K562 (cell line): ENCODE measurements around the gene MYO3B. TPM values are rescaled to one million over a fixed set of nuclear protein-coding genes. Genes with fewer than 3 reads are reported as not detected.

Source experiments
- ATAC-seq: fragments of 200-7000 bp; cut with Tn5 transposase; 3 replicates; pipeline ENCODE4 v1.9.1; 2020; ENCODE audit warnings: moderate library complexity
- BruUV-seq: library from RNA; stranded (reverse); fragments of 400-500 nt; replicated peaks from 2 replicates; lab custom pipeline; 2021; lab: Mats Ljungman, UMichigan
- CTCF ChIA-PET: fragments of 300-600 bp; formaldehyde crosslinking; extraction: SDS; loops from one replicate; lab custom pipeline; 2021; ENCODE audit warnings: low intra/inter-chr PET ratio; lab: Yijun Ruan, JAX
- POLR2A ChIA-PET: fragments of 300-600, 350-650 bp; sonication (Branson Sonifier 250); formaldehyde crosslinking; extraction: SDS; loops from one replicate; lab custom pipeline; 2021; ENCODE audit warnings: antibody characterized with exemption, inconsistent platforms; lab: Yijun Ruan, JAX
- DNase-seq, 4 experiments: peaks; one replicate each; pipeline versions ENCODE4 v3.0.0 to v3.0.0-alpha.2; 2011 to 2018; ENCODE audit warnings: low spot score in 3 of 4, mixed read lengths in 3 of 4; ENCODE audit errors: extremely low read depth in 1 of 4
- FAIRE-seq: peaks from 2 replicates; lab custom pipeline; 2011; peaks lifted over from hg19 to GRCh38; lab: Jason Lieb, UNC
- H2AFZ ChIP-seq: 2 replicates; pipeline ENCODE4 v1.6.0; 2011; ENCODE audit warnings: low read depth, low read length, control low read depth, inconsistent platforms
- H3K27ac ChIP-seq: fragments of 200-600 bp; 3 replicates; pipeline ENCODE4 v1.8.0; 2011; ENCODE audit warnings: low read depth, mild to moderate bottlenecking, control low read depth, inconsistent platforms, low read length, moderate library complexity, mixed read lengths; ENCODE audit errors: extremely low read depth
- H3K27me3 ChIP-seq, 2 experiments: fragments of 300-600 bp in 1 of 2; 2 replicates in 1 of 2; 3 replicates in 1 of 2; pipeline versions ENCODE4 v1.6.0 to v1.8.0; 2011; ENCODE audit warnings: inconsistent platforms in 2 of 2, low read length in 2 of 2, mild to moderate bottlenecking in 1 of 2, mixed read lengths in 1 of 2, moderate library complexity in 1 of 2; ENCODE audit not compliant: control insufficient read depth in 2 of 2, insufficient read depth in 2 of 2
- H3K36me3 ChIP-seq: fragments of 300-600 bp; 3 replicates; pipeline ENCODE4 v1.8.0; 2011; ENCODE audit warnings: mild to moderate bottlenecking, low read length, inconsistent platforms; ENCODE audit not compliant: control insufficient read depth, insufficient read depth
- H3K4me1 ChIP-seq, 2 experiments: fragments of 200-600 bp in 1 of 2; replicated peaks in 1 of 2; 2 replicates in 1 of 2; 3 replicates in 1 of 2; pipeline versions ENCODE4 v1.5.1 to v1.8.0; 2011; ENCODE audit warnings: inconsistent platforms in 2 of 2, low read length in 2 of 2, mild to moderate bottlenecking in 1 of 2, mixed read lengths in 1 of 2, moderate library complexity in 1 of 2; ENCODE audit not compliant: control insufficient read depth in 2 of 2, insufficient read depth in 2 of 2
- H3K4me2 ChIP-seq: 2 replicates; pipeline ENCODE4 v1.6.1; 2011; ENCODE audit warnings: low read length, control low read depth, inconsistent platforms, mixed read lengths; ENCODE audit not compliant: insufficient read depth
- H3K4me3 ChIP-seq: fragments of 200-600 bp; sonication (generic), shearing (Covaris generic); 2 replicates; pipeline ENCODE4 v1.5.1; 2016; ENCODE audit warnings: control low read depth, inconsistent platforms
- H3K79me2 ChIP-seq: fragments of 200-600 bp; 3 replicates; pipeline ENCODE4 v1.8.0; 2011; ENCODE audit warnings: low read length, inconsistent platforms; ENCODE audit not compliant: control insufficient read depth, insufficient read depth
- H3K9ac ChIP-seq, 2 experiments: 2 replicates each; pipeline versions ENCODE4 v1.6.0 to v1.6.1; 2011; ENCODE audit warnings: low read depth in 2 of 2, low read length in 2 of 2, control low read depth in 1 of 2, inconsistent platforms in 1 of 2, mild to moderate bottlenecking in 1 of 2, mixed read lengths in 1 of 2; ENCODE audit not compliant: insufficient read depth in 1 of 2
- H3K9me1 ChIP-seq: one replicate; pipeline ENCODE4 v1.6.0; 2011; ENCODE audit warnings: inconsistent platforms, mild to moderate bottlenecking, low read length, moderate library complexity; ENCODE audit not compliant: control insufficient read depth, insufficient read depth
- H3K9me3 ChIP-seq: replicated peaks from 2 replicates; pipeline ENCODE4 v1.5.1; 2011; ENCODE audit warnings: low read depth, low read length, inconsistent platforms; ENCODE audit not compliant: control insufficient read depth, insufficient read depth
- H4K20me1 ChIP-seq: replicated peaks from 2 replicates; pipeline ENCODE4 v1.6.1; 2011; ENCODE audit warnings: low read length, inconsistent platforms, mixed read lengths; ENCODE audit not compliant: control insufficient read depth, insufficient read depth
- HNRNPUL1 ChIP-seq: fragments of 200-400 bp; formaldehyde crosslinking; IDR thresholded peaks from 2 replicates; pipeline ENCODE4 v1.6.1; 2017; ENCODE audit warnings: low read length
- HSF4 ChIP-seq: fragments of 250-450 bp; sonication (Bioruptor Pico); IDR thresholded peaks from 2 replicates; pipeline ENCODE4 v2.1.2; 2022; ENCODE audit warnings: mild to moderate bottlenecking, moderate library complexity, borderline replicate concordance
- NONO ChIP-seq, 2 experiments: fragments of 200-400 bp in 1 of 2; fragments of 450-650 bp in 1 of 2; formaldehyde crosslinking in 1 of 2; IDR thresholded peaks; 2 replicates each; pipeline ENCODE4 v1.6.1; 2017; ENCODE audit warnings: low read depth in 2 of 2, mild to moderate bottlenecking in 2 of 2, moderate library complexity in 2 of 2, low read length in 1 of 2
- ZBTB1 ChIP-seq: sonication (generic); formaldehyde crosslinking; IDR thresholded peaks from 2 replicates; pipeline ENCODE4 v1.8.1; 2023; ENCODE audit warnings: missing genetic modification reagents, low read depth, mild to moderate bottlenecking, borderline replicate concordance
- ZC3H8 ChIP-seq: fragments of 450-650 bp; IDR thresholded peaks from 2 replicates; pipeline ENCODE4 v1.6.1; 2017
- ZFPM2 ChIP-seq: fragments of 250-450 bp; sonication (Bioruptor Pico); IDR thresholded peaks from 2 replicates; pipeline ENCODE4 v1.5.1; 2022; ENCODE audit warnings: mild to moderate bottlenecking
- ZNF3 ChIP-seq: fragments of 250-450 bp; sonication (Bioruptor Pico); IDR thresholded peaks from 2 replicates; pipeline ENCODE4 v1.5.0; 2021; ENCODE audit warnings: mild to moderate bottlenecking, moderate library complexity
- ZNF766 ChIP-seq: fragments of 200-800 bp; sonication (Bioruptor generic); conservative IDR thresholded peaks from 2 replicates; pipeline ENCODE4 v1.6.1; 2016; ENCODE audit warnings: missing genetic modification characterization, missing compliant biosample characterization
- WGBS: fragments of 100-300 bp; shearing (Covaris generic); methylation state at CpG from one replicate; pipeline ENCODE4 v1.1.6; 2016; ENCODE audit warnings: low coverage, mixed read lengths; ENCODE audit not compliant: insufficient coverage; ENCODE audit errors: missing lambda C conversion rate; 5-methylcytosine and 5-hydroxymethylcytosine counted together
- in situ Hi-C: fragments of 300-500 bp; cut with MboI; formaldehyde crosslinking; loops from 4 replicates; pipeline ENCODE4 v1.15.0; 2018; ENCODE audit warnings: inconsistent platforms, mixed read lengths
- intact Hi-C: fragments of 100-400 bp; cut with micrococcal nuclease; formaldehyde crosslinking; loops from 2 replicates; pipeline ENCODE4 v1.14.2; 2022
- polyA plus RNA-seq, 8 experiments: library from polyadenylated mRNA; depleted of rRNA in 4 of 8; stranded (reverse) in 5 of 8; unstranded in 3 of 8; fragments of >200 nt; fragmentation: Nextera tagmentation in 2 of 8; fragmentation: Illumina TruSeq in 1 of 8; extraction: Ambion mirVana in 2 of 8; extraction: Trizol in 1 of 8; gene quantifications; 2 replicates each; pipeline versions ENCODE4 v1.2.1 to v1.2.3, GENCODE V29; 2011 to 2014; ENCODE audit warnings: inconsistent platforms in 1 of 8, missing spikeins in 1 of 8
- total RNA-seq, 7 experiments: library from RNA; depleted of rRNA in 6 of 7; stranded (reverse); fragments of >200 nt in 6 of 7; fragmentation: Illumina TruSeq in 2 of 7; extraction: Trizol in 2 of 7; gene quantifications; 2 replicates each; pipeline versions ENCODE4 v1.2.1 to v1.2.3, GENCODE V29; 2011 to 2021; ENCODE audit warnings: low replicate concordance in 1 of 7
- TF ChIP-seq, protein P1 (sequence below): sonication (generic); formaldehyde crosslinking; IDR thresholded peaks from 2 replicates; pipeline ENCODE4 v1.8.0; 2022; ENCODE audit warnings: mild to moderate bottlenecking, low read depth, missing genetic modification reagents
- TF ChIP-seq, protein P2 (sequence below): sonication (generic); formaldehyde crosslinking; IDR thresholded peaks from 2 replicates; pipeline ENCODE4 v1.9.0; 2022; ENCODE audit warnings: mild to moderate bottlenecking, missing genetic modification reagents

The MYO3B gene
- total and polyA plus RNA-seq, 9 of the 15 experiments (the other 6 are each of a cell fraction or from before 2014, with no cell fraction given), result 2.7 to 6.5 (median 3.6) TPM

DNA sequence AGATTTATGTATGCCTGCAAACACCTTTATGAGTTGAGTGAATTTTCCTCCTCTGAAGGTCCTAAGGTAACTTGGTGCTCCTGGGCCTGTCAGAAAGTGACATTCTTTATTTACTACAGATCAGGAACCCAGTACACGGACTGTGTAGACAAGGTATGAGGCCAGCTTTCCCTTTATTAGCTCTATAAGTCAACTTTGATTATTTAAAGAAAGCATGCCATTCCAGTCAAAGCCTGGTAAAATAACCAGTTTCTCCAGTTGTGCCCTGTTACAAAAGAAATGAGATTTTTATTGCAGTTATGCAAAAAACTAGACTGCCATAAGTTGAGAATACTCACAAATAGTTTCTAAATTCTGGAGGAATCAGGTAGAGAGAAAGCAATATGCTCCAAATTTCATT is 271.1 kb downstream of the MYO3B start:
- TF ChIP-seq NONO (IDR thresholded peaks at IDR 0.05; ENCODE audit: low read depth in 2 of 2, low read length in 1 of 2) (no peak), ZNF3 (no peak), ZFPM2 (CRISPR knock-in tag) (no peak), ZBTB1 (no peak), HSF4 (no peak), HNRNPUL1 (no peak), ZC3H8 (no peak), ZNF766 (CRISPR knock-in tag) (no peak)
- TF ChIP-seq, protein P1, sequence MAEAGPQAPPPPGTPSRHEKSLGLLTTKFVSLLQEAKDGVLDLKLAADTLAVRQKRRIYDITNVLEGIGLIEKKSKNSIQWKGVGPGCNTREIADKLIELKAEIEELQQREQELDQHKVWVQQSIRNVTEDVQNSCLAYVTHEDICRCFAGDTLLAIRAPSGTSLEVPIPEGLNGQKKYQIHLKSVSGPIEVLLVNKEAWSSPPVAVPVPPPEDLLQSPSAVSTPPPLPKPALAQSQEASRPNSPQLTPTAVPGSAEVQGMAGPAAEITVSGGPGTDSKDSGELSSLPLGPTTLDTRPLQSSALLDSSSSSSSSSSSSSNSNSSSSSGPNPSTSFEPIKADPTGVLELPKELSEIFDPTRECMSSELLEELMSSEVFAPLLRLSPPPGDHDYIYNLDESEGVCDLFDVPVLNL (CRISPR knock-in tag), result no peak
- TF ChIP-seq, protein P2, sequence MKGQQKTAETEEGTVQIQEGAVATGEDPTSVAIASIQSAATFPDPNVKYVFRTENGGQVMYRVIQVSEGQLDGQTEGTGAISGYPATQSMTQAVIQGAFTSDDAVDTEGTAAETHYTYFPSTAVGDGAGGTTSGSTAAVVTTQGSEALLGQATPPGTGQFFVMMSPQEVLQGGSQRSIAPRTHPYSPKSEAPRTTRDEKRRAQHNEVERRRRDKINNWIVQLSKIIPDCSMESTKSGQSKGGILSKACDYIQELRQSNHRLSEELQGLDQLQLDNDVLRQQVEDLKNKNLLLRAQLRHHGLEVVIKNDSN (CRISPR knock-in tag), result no peak
- Histone ChIP-seq H3K9me3 (no peaks in the 10 kb centered on the region), H3K79me2 (no peaks in the 10 kb centered on the region), H3K9me1 (no peaks in the 10 kb centered on the region), H4K20me1 (no peaks in the 10 kb centered on the region), H3K36me3 (no peaks in the 10 kb centered on the region), H3K27ac (no peak overlapping the region), H2AFZ (no peak overlapping the region), H3K4me2 (no peak overlapping the region), H3K9ac (no peak overlapping the region), H3K27me3 (no peaks in the 10 kb centered on the region), H3K4me1 (no peaks in the 10 kb centered on the region), H3K4me3 (no peak overlapping the region)
- ChIA-PET CTCF (no interaction called here), POLR2A (no interaction called here)
- intact Hi-C loops, result no loop called here
- in situ Hi-C loops, result no loop called here
- WGBS, result 4% methylated on average over 1 of the region's 1 CpG
- BruUV-seq, result no TSS peak
- no peak for FAIRE-seq
- no peak for DNase-seq
- ATAC-seq, result no peak
